ENCODE measurements around the gene CDRT4.
"Not testable (repeated sequence)": the region's sequence is repeated elsewhere in the genome, so short reads cannot be mapped to it uniquely, and the experiment has no call there.

Gene CDRT4

DNA sequence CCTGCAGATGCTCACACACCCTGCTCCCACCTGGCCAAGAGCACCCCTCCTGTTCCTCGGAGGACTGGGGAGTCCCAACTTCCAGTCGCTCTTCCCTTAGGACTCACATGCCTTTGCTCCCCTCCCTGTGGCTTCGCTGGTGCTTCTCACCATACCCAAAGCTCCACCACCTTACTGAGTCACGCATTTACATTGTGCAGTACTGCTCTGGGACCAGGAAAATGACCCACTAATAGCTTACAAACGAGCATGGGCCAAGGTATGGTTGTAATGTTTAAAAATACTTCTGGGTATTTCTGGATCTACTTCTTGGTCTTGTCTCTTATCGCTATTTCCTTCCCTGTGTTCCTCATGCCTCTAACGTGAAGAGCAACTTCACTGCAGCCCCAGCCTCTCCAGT, 41.0 kb upstream of the CDRT4 start:
- TF ChIP-seq PAX5 (IDR thresholded peaks at IDR 0.05; ENCODE audit: insufficient read depth, low read length, severe bottlenecking) (no peak), POU2F2 (IDR thresholded peaks at IDR 0.05; ENCODE audit: low read depth, low read length) (no peak), TAF1 (IDR thresholded peaks at IDR 0.05; ENCODE audit: low read depth, low read length) (no peak), POLR2AphosphoS5 (IDR thresholded peaks at IDR 0.05; ENCODE audit: low read depth, low read length) (no peak), SPI1 (IDR thresholded peaks at IDR 0.05; ENCODE audit: low read depth, low read length) (no peak), POLR2A (IDR thresholded peaks at IDR 0.05; ENCODE audit: low read depth, low read length) (no peak)
- DNase-seq (ENCODE audit: insufficient read length, low spot score) (no peak), FAIRE-seq (no peak)

DNA sequence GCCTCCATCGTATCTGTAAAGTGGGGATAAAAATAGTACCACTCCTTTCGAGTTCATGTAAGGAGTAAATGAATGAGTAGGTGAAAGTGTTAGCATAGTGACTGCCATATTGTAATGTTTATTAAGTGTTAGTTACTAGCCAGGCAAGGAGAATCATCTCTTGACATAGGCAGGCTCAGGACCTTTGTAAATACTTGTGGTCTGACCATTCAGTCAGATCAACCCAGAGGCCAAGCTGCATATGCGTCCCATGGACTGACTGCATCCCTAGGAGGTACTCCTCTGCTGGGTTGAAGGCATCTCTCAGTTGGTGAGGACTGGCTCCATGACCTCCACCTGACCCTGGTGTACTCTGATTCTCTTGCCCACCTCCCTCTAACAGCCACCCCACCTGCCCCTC, 40.5 kb upstream of the CDRT4 start:
- no peak for DNase-seq (ENCODE audit: insufficient read length, low spot score)
- TF ChIP-seq PAX5 (IDR thresholded peaks at IDR 0.05; ENCODE audit: insufficient read depth, low read length, severe bottlenecking) (no peak), POLR2A (IDR thresholded peaks at IDR 0.05; ENCODE audit: low read depth, low read length) (no peak), SPI1 (IDR thresholded peaks at IDR 0.05; ENCODE audit: low read depth, low read length) (no peak), POU2F2 (IDR thresholded peaks at IDR 0.05; ENCODE audit: low read depth, low read length) (no peak), TAF1 (IDR thresholded peaks at IDR 0.05; ENCODE audit: low read depth, low read length) (no peak), POLR2AphosphoS5 (IDR thresholded peaks at IDR 0.05; ENCODE audit: low read depth, low read length) (no peak)
- FAIRE-seq, result no peak

DNA sequence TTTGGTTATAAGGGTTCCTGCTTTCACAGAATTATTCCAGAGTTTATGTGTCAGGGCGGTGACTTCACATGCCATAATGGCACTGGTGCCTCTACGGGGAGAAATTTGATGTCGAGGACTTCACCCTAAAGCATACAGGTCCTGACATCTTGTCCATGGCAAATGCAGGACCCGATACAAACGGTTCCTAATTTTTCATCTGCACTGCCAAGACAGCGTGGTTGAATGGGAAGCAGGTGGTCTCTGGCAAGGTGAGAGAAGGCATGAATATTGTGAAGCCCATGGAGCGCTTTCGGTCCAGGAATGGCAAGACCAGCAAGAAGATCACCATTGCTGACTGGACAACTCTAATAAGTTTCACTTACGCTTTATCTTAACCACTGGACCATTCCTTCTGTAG, 39.6 kb upstream of the CDRT4 start:
- DNase-seq (ENCODE audit: insufficient read length, low spot score) (no peak), FAIRE-seq (no peak)
- TF ChIP-seq PAX5 (IDR thresholded peaks at IDR 0.05; ENCODE audit: insufficient read depth, low read length, severe bottlenecking) (no peak), POU2F2 (IDR thresholded peaks at IDR 0.05; ENCODE audit: low read depth, low read length) (no peak), SPI1 (IDR thresholded peaks at IDR 0.05; ENCODE audit: low read depth, low read length) (no peak), POLR2AphosphoS5 (IDR thresholded peaks at IDR 0.05; ENCODE audit: low read depth, low read length) (no peak)

DNA sequence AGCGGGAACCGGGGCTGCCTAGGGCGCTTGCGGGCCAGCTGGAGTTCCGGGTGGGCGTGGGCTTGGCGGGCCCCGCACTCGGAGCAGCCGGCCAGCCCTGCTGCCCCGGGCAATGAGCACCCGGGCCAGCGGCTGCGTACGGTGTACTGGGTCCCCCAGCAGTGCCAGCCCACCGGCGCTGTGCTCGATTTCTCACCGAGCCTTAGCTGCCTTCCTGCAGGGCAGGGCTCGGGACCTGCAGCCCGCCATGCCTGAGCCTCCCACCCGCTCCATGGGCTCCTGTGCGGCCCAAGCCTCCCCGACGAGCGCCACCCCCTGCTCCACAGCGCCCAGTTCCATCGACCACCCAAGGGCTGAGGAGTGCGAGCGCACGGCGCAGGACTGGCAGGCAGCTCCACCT, 38.3 kb upstream of the CDRT4 start:
- FAIRE-seq; DNase-seq (ENCODE audit: insufficient read length, low spot score): not testable (repeated sequence)

DNA sequence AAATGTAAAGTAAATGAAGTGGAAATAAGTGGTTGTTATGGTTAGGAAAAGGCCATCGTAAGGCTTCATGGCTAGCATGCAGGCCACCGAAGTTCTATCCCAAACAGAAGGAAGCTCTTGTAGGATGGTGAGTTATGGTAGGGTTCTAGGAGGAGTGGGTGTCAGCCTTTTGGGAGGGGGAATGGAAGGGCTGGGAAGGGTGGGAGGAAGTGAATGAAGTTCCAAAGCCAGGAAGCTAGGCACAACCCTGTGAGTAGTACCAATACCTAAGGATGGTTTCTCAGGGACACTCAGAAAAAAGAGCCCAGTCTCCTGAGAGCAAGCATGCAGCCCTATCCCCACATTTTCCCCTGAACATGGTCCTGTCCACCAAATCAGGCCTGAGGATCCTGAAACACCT, 36.3 kb upstream of the CDRT4 start:
- TF ChIP-seq POU2F2 (IDR thresholded peaks at IDR 0.05; ENCODE audit: low read depth, low read length) (no peak), PAX5 (IDR thresholded peaks at IDR 0.05; ENCODE audit: insufficient read depth, low read length, severe bottlenecking) (no peak), POLR2A (IDR thresholded peaks at IDR 0.05; ENCODE audit: low read depth, low read length) (no peak), SPI1 (IDR thresholded peaks at IDR 0.05; ENCODE audit: low read depth, low read length) (no peak), POLR2AphosphoS5 (IDR thresholded peaks at IDR 0.05; ENCODE audit: low read depth, low read length) (no peak)
- no peak for DNase-seq (ENCODE audit: insufficient read length, low spot score)
- no peak for FAIRE-seq

DNA sequence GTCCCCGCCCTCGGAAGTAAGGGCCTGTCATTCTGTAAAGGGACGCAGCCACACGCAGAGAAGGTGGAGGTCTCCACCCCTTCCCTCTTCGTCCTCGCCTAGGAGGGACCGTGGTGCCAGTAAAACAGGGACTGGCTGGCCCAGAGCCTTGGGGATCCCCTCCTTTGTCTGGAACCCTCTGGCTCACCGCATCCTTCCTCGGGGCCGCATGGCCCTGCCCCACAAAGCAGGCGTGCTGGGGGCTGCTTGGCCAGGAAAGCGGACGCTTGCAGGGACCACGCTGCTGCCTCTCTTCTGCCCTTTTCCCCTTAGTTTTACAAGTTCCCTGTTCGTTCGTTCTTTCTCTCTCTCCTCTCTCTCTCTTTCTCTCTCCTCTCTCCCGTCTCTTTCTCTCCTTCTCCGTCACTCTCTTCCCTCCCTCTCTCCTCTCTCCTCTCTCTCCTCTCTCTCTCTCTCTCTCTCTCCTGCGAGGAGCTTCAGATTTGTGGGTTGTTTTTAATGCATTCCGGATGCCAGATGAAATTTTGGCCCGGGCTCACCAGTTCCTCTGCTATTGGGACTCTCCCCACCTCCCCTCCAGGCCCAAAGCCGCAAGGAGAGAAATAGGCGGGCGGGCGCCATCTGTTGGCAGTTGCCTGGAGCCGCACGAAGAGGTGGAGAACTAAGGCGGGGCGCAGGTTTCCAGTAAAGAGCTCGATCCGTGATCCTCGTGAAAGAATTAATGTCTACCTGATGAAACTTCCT, 35.1 kb upstream of the CDRT4 start:
- FAIRE-seq (no peak), DNase-seq (ENCODE audit: insufficient read length, low spot score) (peak; percentile 60)
- peak; percentile 34 for TF ChIP-seq SPI1 (IDR thresholded peaks at IDR 0.05; ENCODE audit: low read depth, low read length)
- TF ChIP-seq POLR2A (IDR thresholded peaks at IDR 0.05; ENCODE audit: low read depth, low read length), result no peak

DNA sequence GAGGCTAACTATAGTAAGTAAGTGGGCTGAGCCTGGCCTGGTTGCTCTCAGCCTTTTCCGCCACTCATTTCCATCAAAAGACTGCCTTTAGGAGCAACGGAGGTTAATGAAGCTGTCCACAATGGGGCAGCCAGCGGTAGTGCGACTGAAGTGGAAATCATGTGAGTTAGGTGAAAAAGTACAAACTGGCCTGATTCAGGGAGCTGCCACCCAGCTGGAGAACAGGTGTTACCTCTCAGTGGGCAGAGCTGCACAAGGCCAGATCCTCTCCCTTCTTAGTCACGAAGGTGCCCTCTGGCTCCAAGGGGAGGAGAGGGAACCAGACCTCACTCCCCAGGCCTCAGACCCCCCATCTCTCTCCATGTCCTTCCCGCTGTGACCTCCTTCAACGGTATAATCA, 34.4 kb upstream of the CDRT4 start:
- DNase-seq (ENCODE audit: insufficient read length, low spot score), result no peak
- TF ChIP-seq POLR2A (IDR thresholded peaks at IDR 0.05; ENCODE audit: low read depth, low read length) (no peak), PAX5 (IDR thresholded peaks at IDR 0.05; ENCODE audit: insufficient read depth, low read length, severe bottlenecking) (no peak), SPI1 (IDR thresholded peaks at IDR 0.05; ENCODE audit: low read depth, low read length) (no peak), POLR2AphosphoS5 (IDR thresholded peaks at IDR 0.05; ENCODE audit: low read depth, low read length) (no peak), POU2F2 (IDR thresholded peaks at IDR 0.05; ENCODE audit: low read depth, low read length) (no peak), TAF1 (IDR thresholded peaks at IDR 0.05; ENCODE audit: low read depth, low read length) (no peak)
- no peak for FAIRE-seq

DNA sequence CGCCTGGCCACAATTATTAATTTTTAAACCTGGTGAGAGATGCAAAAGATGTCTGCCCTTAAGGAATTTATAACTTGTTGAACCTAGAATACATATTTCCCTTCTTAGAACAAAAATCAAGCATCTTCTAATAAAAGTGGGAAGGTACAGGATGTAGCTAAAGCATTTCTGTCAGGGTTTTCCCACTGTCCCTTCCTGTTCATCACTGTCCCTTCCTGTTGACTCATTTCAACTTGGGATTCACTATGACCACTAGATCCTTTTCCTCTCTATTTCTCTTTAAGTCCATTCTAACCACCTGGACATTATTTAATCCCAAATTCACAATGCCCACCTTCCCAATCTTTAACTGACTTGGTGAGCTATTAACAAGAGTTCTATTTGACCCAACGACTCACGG, 33.9 kb upstream of the CDRT4 start:
- no peak for DNase-seq (ENCODE audit: insufficient read length, low spot score)

DNA sequence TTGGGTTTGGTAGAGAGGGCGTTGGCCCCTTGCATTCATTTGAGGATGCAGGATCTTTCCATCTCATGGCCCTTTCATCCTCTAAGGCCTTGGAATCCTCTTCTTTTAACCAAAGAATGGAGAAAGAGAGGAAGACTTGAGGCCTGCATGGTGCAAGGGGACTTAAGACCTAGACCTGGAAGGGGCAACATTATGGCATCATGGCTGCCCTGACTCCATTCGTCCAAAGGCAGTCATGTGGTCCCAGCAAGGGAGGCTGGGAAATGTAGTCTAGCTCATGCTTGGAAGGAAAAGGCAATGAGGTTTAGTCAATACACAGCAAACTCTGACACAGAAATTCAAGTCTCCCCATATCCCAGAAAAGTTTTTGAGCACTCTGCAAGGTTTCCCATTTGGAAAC, 30.7 kb upstream of the CDRT4 start:
- no peak for DNase-seq (ENCODE audit: insufficient read length, low spot score)
- TF ChIP-seq SPI1 (IDR thresholded peaks at IDR 0.05; ENCODE audit: low read depth, low read length), result no peak
- TF ChIP-seq TAF1 (IDR thresholded peaks at IDR 0.05; ENCODE audit: low read depth, low read length), result no peak
- no peak for TF ChIP-seq POU2F2 (IDR thresholded peaks at IDR 0.05; ENCODE audit: low read depth, low read length)
- no peak for TF ChIP-seq POLR2A (IDR thresholded peaks at IDR 0.05; ENCODE audit: low read depth, low read length)
- TF ChIP-seq POLR2AphosphoS5 (IDR thresholded peaks at IDR 0.05; ENCODE audit: low read depth, low read length), result no peak
- TF ChIP-seq PAX5 (IDR thresholded peaks at IDR 0.05; ENCODE audit: insufficient read depth, low read length, severe bottlenecking), result no peak
- FAIRE-seq, result no peak

More for the DNA sequence above, 33.9 kb upstream of the CDRT4 start:
- TF ChIP-seq PAX5 (IDR thresholded peaks at IDR 0.05; ENCODE audit: insufficient read depth, low read length, severe bottlenecking) (no peak), POLR2A (IDR thresholded peaks at IDR 0.05; ENCODE audit: low read depth, low read length) (no peak), POLR2AphosphoS5 (IDR thresholded peaks at IDR 0.05; ENCODE audit: low read depth, low read length) (no peak), SPI1 (IDR thresholded peaks at IDR 0.05; ENCODE audit: low read depth, low read length) (no peak), TAF1 (IDR thresholded peaks at IDR 0.05; ENCODE audit: low read depth, low read length) (no peak), POU2F2 (IDR thresholded peaks at IDR 0.05; ENCODE audit: low read depth, low read length) (no peak)
- FAIRE-seq, result no peak

DNA sequence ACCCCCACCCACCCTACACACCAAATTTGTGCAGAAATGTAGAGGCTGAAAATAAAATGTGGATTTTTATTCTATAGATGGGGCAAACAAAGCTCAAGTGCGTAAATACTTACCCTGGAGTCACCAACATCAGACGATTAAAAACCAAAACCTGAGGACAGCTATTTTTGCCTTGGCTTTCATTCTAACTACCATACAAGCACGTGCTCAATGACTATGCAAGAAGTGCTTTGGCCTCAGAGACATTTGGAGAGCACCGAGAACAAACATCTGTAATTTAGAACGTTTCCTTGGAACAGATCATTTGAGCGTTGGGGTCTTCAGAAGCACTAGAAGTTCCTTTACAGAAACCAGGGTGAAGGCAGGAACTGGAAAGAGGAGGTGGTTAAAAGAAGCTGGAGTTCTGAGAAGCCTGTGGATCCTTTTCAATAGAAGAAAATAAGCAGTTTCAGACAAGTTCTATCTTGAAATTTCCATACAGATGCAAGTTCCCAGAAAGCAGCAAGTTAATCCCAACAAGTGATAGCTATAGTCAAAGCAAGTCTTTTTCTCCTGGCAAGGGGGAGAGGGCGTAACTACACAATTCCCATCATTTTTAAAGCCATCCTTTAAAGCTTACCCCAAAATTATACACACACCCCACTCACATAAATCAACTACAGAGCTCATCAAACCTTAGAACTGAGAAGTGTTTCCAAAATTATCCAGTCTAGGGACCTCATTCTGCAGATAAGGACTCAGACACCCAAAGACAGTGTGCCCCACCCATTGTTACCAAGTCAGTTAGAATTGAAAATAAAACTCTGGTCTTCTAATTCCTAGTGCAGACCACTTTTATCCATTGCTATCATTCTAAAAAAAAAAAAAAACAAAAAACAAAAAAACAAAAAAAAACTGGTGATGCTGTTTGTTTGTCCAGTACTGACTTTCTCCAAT, 29.6 kb upstream of the CDRT4 start:
- TF ChIP-seq PAX5 (IDR thresholded peaks at IDR 0.05; ENCODE audit: insufficient read depth, low read length, severe bottlenecking), result no peak
- TF ChIP-seq POLR2A (IDR thresholded peaks at IDR 0.05; ENCODE audit: low read depth, low read length), result no peak
- TF ChIP-seq POU2F2 (IDR thresholded peaks at IDR 0.05; ENCODE audit: low read depth, low read length), result no peak
- no peak for TF ChIP-seq SPI1 (IDR thresholded peaks at IDR 0.05; ENCODE audit: low read depth, low read length)
- no peak for TF ChIP-seq POLR2AphosphoS5 (IDR thresholded peaks at IDR 0.05; ENCODE audit: low read depth, low read length)
- no peak for TF ChIP-seq TAF1 (IDR thresholded peaks at IDR 0.05; ENCODE audit: low read depth, low read length)
- DNase-seq (ENCODE audit: insufficient read length, low spot score) (no peak), FAIRE-seq (no peak)

All from GM12891 (cell line).